22Rv1 (cell line): ENCODE measurements around the gene TCF7L1.

ENCODE experiments used
- H3K27ac ChIP-seq: fragments of 450-650 bp; 2 replicates; pipeline ENCODE4 v1.5.1; 2017
- CTCF ChIP-seq: fragments of 450-650 bp; IDR thresholded peaks from 2 replicates; pipeline ENCODE4 v1.5.1; 2017; ENCODE audit warnings: mild to moderate bottlenecking
- ZFX ChIP-seq: fragments of 450-650 bp; IDR thresholded peaks from 2 replicates; pipeline ENCODE4 v1.6.1; 2017; ENCODE audit warnings: antibody characterized with exemption, borderline replicate concordance

TCF7L1 gene

DNA sequence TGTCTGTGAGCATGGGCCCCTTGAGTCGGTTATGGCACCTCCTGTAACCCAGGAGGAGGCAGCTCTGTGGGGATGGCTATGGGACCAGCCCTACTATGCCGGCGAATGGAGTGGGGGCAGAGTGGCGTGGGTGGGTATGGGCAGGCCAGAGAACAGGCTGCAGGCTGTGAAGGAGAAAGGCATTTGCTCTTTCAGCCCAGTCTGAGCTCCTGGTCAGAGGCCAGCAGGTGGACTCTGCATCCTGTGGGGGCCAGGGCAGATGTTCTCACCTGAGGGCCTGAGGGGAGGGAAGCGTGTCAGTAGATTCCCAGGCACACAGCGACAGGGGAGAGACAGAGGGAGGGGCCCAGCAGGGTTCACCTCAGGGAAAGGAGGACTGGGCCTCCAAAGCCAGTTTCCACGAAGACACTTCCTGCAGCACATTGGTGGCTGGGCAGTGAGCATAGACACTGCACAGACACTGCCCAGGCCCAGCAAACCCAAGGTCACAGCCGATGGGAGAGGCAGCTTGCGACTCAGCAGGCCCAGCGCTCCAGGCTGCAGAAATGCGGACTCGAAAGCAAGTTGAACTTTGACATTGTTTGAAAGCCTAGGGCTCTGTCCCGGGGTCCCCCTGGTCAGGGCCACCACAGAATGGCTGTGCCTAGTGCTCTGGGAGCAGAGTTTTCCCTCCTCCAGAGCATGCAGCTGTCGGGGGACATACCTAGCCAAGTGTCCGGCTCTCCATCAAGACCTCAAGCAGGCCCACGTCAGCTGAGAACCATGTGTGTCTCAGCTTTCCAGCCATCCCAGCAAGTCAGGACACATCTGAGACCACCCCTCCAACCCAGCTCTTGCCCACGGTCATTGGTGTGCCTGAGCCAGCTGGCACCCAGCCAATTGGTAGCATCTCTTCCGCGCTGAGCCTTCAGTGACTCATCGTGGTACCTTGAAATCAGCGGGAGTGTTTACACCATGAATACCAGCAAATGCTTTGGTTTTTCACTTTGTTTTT, 140.8 kb downstream of the TCF7L1 start:
- TF ChIP-seq ZFX: no peak
- TF ChIP-seq CTCF: no peak
- no peak overlapping the region for H3K27ac ChIP-seq

- no peak overlapping the region for H3K27ac ChIP-seq
These were observed 142.9 kb downstream of the TCF7L1 start for GRCh38 chr2:85275984-85276540.

DNA sequence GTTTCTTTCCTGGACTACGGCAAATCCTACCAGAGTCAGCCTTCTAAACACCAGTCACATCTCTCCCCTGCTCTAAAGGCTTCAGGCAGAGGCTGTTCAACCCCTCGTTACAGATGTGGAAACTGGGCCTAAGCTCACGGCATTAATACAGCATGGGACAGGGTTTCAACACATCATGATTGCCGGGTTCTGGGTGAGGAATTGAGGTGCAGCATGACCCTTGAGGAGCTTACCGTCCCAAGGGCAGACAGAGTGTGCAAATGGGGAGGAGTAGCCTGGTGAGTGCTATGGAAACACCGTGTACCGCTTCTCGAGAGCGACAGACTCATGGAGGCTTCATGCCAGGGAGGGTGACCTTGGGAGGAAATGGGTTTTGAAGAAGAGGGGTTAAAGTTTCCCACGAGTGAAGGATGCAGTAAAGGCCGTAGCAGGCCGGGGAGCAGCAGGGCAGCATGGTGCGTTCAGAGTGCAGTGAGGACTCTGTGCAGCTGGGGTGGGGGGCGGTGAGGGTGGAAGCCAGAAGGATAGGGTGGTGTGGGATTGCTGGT, 143.5 kb downstream of the TCF7L1 start:
- H3K27ac ChIP-seq: no peak overlapping the region
- no peak for TF ChIP-seq ZFX
- TF ChIP-seq CTCF: no peak

More at GRCh38 chr2:85275984-85276540, 142.9 kb downstream of the TCF7L1 start:
- TF ChIP-seq ZFX (no peak), CTCF (no peak)

DNA sequence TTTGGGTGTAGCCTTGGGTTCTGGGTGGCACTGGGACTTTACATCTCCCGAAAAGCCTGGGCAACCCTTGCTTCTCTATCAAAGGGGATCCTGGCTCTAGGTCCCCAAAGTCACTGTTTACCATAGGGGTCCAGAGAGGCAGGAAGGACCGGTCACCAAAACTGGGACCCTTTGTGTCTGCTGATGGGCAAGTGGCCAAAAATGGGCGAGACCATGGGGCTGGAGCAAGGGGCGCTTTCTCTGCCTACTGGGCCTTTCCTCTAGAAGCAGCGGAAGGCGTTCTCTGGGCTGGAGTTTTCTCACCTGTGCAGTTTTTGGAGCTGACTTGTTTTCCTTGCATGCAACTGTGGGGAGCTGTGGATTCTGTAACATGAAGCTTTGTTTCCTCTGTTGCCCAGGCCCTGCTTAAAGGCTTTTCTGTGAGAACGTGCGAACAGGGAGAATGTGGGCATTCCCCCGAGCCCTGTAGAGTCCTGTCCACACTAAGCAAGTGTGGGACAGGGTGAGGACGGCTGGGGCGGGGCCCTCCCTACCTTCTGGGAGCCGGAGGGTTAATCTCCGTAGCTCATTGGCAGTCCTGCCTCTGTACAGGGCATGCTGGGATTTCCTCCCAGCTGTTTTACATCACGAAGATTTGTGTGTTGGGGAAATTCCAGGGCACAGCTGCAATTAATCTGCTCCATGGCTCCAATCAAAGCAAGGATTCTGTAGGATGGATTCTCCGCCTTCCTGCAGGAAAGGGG, 144.4 kb downstream of the TCF7L1 start:
- no peak overlapping the region for H3K27ac ChIP-seq
- no peak for TF ChIP-seq CTCF
- TF ChIP-seq ZFX: no peak

DNA sequence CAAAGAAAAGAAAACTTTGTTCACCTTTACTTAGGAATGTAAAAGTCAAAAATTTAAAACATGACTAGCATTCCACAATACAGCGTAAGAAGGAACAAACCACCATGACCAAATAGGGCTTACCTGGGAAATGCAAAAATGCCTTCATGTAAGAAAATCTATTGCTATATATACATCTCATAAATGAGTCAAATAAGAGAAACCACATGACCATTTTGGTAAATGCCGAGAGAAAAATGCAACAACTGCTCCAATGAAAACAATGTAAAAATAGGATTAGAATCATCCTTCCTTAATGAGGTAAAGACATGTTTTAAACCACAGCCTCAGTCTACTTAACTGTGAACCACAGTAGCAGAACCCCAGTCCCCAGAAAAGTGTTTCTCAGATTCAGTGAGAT, 145.2 kb downstream of the TCF7L1 start:
- TF ChIP-seq CTCF (no peak), ZFX (no peak)
- H3K27ac ChIP-seq: no peak overlapping the region

- TF ChIP-seq ZFX (no peak), CTCF (no peak)
- H3K27ac ChIP-seq: no peak overlapping the region
These were observed 148.4 kb downstream of the TCF7L1 start for GRCh38 chr2:85281553-85281952.
